ENCODE data around the gene MAP7.
"Not testable (repeated sequence)": the region's sequence is repeated elsewhere in the genome, so short reads cannot be mapped to it uniquely, and the experiment has no call there.

The MAP7 gene

DNA sequence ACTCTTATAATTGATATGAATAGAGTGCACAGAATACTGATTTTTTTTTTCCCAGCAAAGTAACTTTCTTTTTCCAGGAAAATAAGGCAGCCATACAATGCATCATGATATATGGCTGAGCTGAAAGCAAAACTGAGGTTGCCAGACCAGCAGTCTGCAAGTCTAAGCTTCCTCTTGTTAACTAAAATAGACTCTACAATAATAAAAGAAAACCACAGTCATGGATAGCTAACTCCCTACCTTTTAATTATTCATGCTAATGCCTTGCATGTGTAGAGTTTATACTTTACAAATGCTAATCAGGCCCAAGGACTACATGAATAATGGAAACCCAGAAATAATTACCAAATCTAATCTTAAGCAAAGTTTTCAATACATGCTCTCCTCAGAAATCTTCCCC is 47.4 kb downstream of the MAP7 start:
- DNase-seq (ENCODE audit: low read depth) = no peak
- H3K4me3 ChIP-seq (ENCODE audit: low read depth, low read length) = no peak overlapping the region
- in situ Hi-C loops (cut with HindIII; ENCODE audit: low sequenced_read_pairs) = no loop called here
- TF ChIP-seq, protein P1, sequence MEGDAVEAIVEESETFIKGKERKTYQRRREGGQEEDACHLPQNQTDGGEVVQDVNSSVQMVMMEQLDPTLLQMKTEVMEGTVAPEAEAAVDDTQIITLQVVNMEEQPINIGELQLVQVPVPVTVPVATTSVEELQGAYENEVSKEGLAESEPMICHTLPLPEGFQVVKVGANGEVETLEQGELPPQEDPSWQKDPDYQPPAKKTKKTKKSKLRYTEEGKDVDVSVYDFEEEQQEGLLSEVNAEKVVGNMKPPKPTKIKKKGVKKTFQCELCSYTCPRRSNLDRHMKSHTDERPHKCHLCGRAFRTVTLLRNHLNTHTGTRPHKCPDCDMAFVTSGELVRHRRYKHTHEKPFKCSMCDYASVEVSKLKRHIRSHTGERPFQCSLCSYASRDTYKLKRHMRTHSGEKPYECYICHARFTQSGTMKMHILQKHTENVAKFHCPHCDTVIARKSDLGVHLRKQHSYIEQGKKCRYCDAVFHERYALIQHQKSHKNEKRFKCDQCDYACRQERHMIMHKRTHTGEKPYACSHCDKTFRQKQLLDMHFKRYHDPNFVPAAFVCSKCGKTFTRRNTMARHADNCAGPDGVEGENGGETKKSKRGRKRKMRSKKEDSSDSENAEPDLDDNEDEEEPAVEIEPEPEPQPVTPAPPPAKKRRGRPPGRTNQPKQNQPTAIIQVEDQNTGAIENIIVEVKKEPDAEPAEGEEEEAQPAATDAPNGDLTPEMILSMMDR (IDR thresholded peaks at IDR 0.05; ENCODE audit: low read depth, low read length, missing control alignments) = no peak

DNA sequence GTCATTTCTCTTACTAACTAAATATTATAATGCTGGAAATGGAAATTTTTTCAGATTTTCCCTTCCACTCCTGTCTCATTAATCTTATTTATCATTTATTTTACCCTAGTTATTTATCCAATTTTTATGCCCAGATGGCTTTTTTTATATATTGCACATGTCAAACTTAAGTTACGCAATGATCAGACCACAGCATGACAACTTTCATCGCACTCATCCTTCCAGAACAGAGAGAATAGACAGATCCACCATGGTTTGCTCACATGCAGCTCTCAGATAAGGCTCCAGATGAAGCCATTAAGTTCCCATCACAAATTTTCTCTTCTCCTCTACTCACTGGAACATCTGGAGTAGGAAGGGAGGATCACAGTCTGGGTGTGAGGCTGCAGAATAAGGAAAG is 48.7 kb downstream of the MAP7 start:
- no peak overlapping the region for H3K4me3 ChIP-seq (ENCODE audit: low read depth, low read length)
- DNase-seq (ENCODE audit: low read depth) = no peak
- in situ Hi-C loops (cut with HindIII; ENCODE audit: low sequenced_read_pairs) = no loop called here
- TF ChIP-seq, protein P1 (IDR thresholded peaks at IDR 0.05; ENCODE audit: low read depth, low read length, missing control alignments) = no peak

DNA sequence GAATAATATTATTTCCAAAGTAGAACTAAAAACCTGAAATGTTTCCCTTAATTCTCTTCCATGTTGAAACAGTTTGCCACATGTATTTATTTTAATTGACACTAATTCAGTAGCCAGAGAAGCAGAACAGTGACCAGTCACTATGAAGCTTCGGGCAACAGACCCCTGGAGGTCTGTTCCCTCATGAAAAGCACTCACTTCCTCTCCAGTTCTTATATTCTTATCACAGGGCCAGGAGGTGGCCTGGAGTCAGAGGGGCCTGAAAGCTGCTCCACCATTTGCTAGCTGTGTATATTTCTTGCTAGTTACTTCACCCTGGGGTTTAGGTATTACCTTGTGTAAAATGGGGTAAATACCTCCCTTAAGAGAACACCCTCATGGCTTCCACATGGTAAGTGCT is 49.1 kb downstream of the MAP7 start:
- H3K4me3 ChIP-seq (ENCODE audit: low read depth, low read length) = no peak overlapping the region
- TF ChIP-seq, protein P1 (IDR thresholded peaks at IDR 0.05; ENCODE audit: low read depth, low read length, missing control alignments) = no peak
- in situ Hi-C loops (cut with HindIII; ENCODE audit: low sequenced_read_pairs) = no loop called here
- DNase-seq (ENCODE audit: low read depth) = no peak

DNA sequence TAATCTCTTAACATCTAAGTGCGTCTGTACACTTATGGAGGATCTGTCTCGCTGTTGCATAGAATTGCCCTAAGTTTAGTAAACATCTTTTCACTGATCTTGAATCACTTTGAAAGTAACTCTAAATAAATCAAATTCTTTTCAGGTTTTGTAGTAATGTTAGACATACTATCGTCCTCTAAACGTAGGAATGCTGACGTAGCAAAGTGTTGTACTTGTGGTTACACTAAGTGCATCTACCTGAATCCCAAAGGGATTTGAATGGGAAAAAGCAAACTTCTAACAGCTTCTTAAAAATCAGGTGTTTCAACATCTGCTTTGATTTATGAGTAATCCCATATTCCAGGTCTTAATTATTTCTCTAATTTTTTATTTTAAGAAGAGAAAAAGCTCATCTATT is 49.8 kb downstream of the MAP7 start:
- DNase-seq (ENCODE audit: low read depth) = no peak
- no peak overlapping the region for H3K4me3 ChIP-seq (ENCODE audit: low read depth, low read length)
- in situ Hi-C loops (cut with HindIII; ENCODE audit: low sequenced_read_pairs) = no loop called here
- TF ChIP-seq, protein P1 (IDR thresholded peaks at IDR 0.05; ENCODE audit: low read depth, low read length, missing control alignments) = no peak

DNA sequence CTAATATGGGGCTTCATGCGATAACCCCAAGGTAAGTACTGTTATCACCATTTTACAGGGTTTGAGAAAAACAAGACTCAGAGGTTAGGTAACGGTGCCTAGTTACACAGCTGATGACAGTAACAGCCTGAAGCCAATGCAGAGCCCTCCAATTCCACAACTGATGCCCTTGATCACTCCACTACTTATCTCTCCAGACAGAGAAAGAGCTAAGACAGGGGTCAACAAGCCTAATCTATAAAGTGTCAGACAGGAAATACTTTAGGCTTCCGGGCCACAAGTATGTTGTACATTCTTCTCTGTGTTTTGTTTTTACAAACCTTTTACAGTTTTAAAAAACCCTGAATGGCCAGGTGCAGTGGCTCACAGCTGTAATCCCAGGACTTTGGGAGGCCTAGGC is 50.9 kb downstream of the MAP7 start:
- TF ChIP-seq, protein P1 (IDR thresholded peaks at IDR 0.05; ENCODE audit: low read depth, low read length, missing control alignments) = no peak
- no peak for DNase-seq (ENCODE audit: low read depth)
- in situ Hi-C loops (cut with HindIII; ENCODE audit: low sequenced_read_pairs) = no loop called here
- H3K4me3 ChIP-seq (ENCODE audit: low read depth, low read length) = no peak overlapping the region

GRCh38 chr6:136496449-136496848 is 53.8 kb downstream of the MAP7 start:
- in situ Hi-C loops (cut with HindIII; ENCODE audit: low sequenced_read_pairs); H3K4me3 ChIP-seq (ENCODE audit: low read depth, low read length); DNase-seq (ENCODE audit: low read depth): not testable (repeated sequence)

DNA sequence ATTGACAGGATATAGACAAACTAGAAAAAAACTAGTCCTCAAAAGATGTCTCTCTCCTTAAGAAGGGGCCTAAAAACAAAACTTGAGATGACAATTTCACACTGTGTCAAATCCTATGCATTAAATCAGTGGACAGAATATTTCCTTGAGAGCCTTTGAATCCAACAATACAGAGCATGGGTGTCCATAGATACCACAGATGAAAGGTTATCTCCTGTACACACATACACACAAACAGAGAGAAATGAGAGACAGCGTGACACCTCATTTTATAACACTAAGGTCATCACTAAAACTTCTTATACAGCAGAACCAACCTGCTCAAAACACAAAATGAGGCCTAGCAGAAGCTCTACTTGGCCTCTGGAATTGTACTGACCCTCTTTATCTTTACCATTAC is 55.5 kb downstream of the MAP7 start:
- in situ Hi-C loops (cut with HindIII; ENCODE audit: low sequenced_read_pairs) = no loop called here
- H3K4me3 ChIP-seq (ENCODE audit: low read depth, low read length) = no peak overlapping the region
- no peak for DNase-seq (ENCODE audit: low read depth)
- TF ChIP-seq, protein P1 (IDR thresholded peaks at IDR 0.05; ENCODE audit: low read depth, low read length, missing control alignments) = no peak

All from astrocyte of the cerebellum (primary cell).